Mammary epithelial cell (primary cell): ENCODE measurements around the gene RNF212.

Experiments
- CTCF ChIP-seq, 2 donors: IDR thresholded peaks in 1 of 2; conservative IDR thresholded peaks in 1 of 2; 2 replicates each; pipeline ENCODE4 v1.5.1; 2011 to 2012; ENCODE audit warnings: inconsistent platforms in 2 of 2, low read length in 2 of 2, mild to moderate bottlenecking in 2 of 2, control low read depth in 1 of 2, low read depth in 1 of 2; ENCODE audit not compliant: insufficient read depth in 1 of 2; ENCODE audit errors: extremely low read depth in 1 of 2
- EZH2 ChIP-seq: IDR thresholded peaks from 2 replicates; pipeline ENCODE4 v1.6.1; 2012; ENCODE audit warnings: low read length, inconsistent platforms, borderline replicate concordance

GRCh38 chr4:1155314-1155713, 42.0 kb upstream of the RNF212 start:
- TF ChIP-seq CTCF (conservative IDR thresholded peaks at IDR 0.05 in 1 of 2, IDR thresholded peaks at IDR 0.05 in 1 of 2; ENCODE audit: extremely low read depth in 1 of 2, insufficient read depth in 1 of 2, low read depth in 1 of 2, low read length in 2 of 2) (no peak), EZH2 (no peak)
